HAP-1 (cell line): Measurements from ENCODE around the gene CTSW.

ENCODE experiments used
- DNase-seq, 2 experiments: peaks; one replicate each; pipeline ENCODE4 v3.0.0-alpha.2; 2016 to 2020; ENCODE audit warnings: low spot score in 2 of 2
- H3K27me3 ChIP-seq: fragments of 250-450 bp; sonication (Bioruptor Pico); 2 replicates; pipeline ENCODE4 v1.5.1; 2020; ENCODE audit warnings: low read depth, mild to moderate bottlenecking, moderate library complexity
- H3K36me3 ChIP-seq: fragments of 250-450 bp; sonication (Bioruptor Pico); replicated peaks from 2 replicates; pipeline ENCODE4 v1.5.1; 2020; ENCODE audit warnings: mild to moderate bottlenecking
- H3K4me1 ChIP-seq: fragments of 250-450 bp; sonication (Bioruptor Pico); 2 replicates; pipeline ENCODE4 v1.5.1; 2020; ENCODE audit warnings: mild to moderate bottlenecking
- H3K4me3 ChIP-seq: fragments of 250-450 bp; sonication (Bioruptor Pico); 2 replicates; pipeline ENCODE4 v1.5.1; 2020; ENCODE audit warnings: mild to moderate bottlenecking, moderate library complexity
- H3K9me3 ChIP-seq: fragments of 250-450 bp; sonication (Bioruptor Pico); 2 replicates; pipeline ENCODE4 v1.5.1; 2020; ENCODE audit warnings: mild to moderate bottlenecking, moderate library complexity
- in situ Hi-C: fragments of 300-500 bp; cut with MboI; formaldehyde crosslinking; loops from 3 replicates; pipeline ENCODE4 v1.14.3; 2020; ENCODE audit warnings: low sequenced_read_pairs, inconsistent platforms, mixed read lengths

Gene CTSW

GRCh38 chr11:65851083-65851579, 28.5 kb upstream of the CTSW start:
- H3K4me1 ChIP-seq, result no peaks in the 10 kb centered on the region; the same call in 1 of the 2 replicates
- peaks cover 8% of the 10 kb centered on the region for H3K9me3 ChIP-seq
- no peaks in the 10 kb centered on the region for H3K27me3 ChIP-seq
- H3K36me3 ChIP-seq, result peaks cover 46% of the 10 kb centered on the region
- peak in 1 of 2 experiments; percentile 60 for DNase-seq
- no peak overlapping the region for H3K4me3 ChIP-seq
- in situ Hi-C loops, result no loop called here

- Histone ChIP-seq H3K27me3 (no peaks in the 10 kb centered on the region), H3K36me3 (peaks cover 54% of the 10 kb centered on the region), H3K9me3 (peaks cover 8% of the 10 kb centered on the region), H3K4me1 (peaks cover 4% of the 10 kb centered on the region; the same call in 1 of the 2 replicates), H3K4me3 (no peak overlapping the region)
- in situ Hi-C loops, result no loop called here
- DNase-seq, result no peak
Observed at GRCh38 chr11:65851811-65852507, 27.7 kb upstream of the CTSW start.

GRCh38 chr11:65852508-65853245, 27.0 kb upstream of the CTSW start:
- no peak for DNase-seq
- Histone ChIP-seq H3K4me1 (peaks cover 4% of the 10 kb centered on the region; the same call in 1 of the 2 replicates), H3K4me3 (no peak overlapping the region), H3K36me3 (peaks cover 60% of the 10 kb centered on the region), H3K27me3 (no peaks in the 10 kb centered on the region), H3K9me3 (peaks cover 8% of the 10 kb centered on the region)
- in situ Hi-C loops, result no loop called here

- in situ Hi-C loops, result no loop called here
- Histone ChIP-seq H3K4me1 (peaks cover 4% of the 10 kb centered on the region; the same call in 1 of the 2 replicates), H3K27me3 (no peaks in the 10 kb centered on the region), H3K4me3 (no peak overlapping the region), H3K9me3 (peaks cover 8% of the 10 kb centered on the region), H3K36me3 (peaks cover 60% of the 10 kb centered on the region)
- DNase-seq, result no peak
Observed at GRCh38 chr11:65853246-65853979, 26.2 kb upstream of the CTSW start.

- in situ Hi-C loops, result no loop called here
- DNase-seq, result no peak
- Histone ChIP-seq H3K36me3 (peaks cover 60% of the 10 kb centered on the region), H3K4me1 (peaks cover 4% of the 10 kb centered on the region; the same call in 1 of the 2 replicates), H3K9me3 (peaks cover 8% of the 10 kb centered on the region), H3K4me3 (no peak overlapping the region), H3K27me3 (no peaks in the 10 kb centered on the region)
Observed at GRCh38 chr11:65854161-65854592, 25.5 kb upstream of the CTSW start.

GRCh38 chr11:65854852-65855837, 24.5 kb upstream of the CTSW start:
- H3K4me3 ChIP-seq, result no peak overlapping the region
- in situ Hi-C loops, result no loop called here
- H3K9me3 ChIP-seq, result peaks cover 8% of the 10 kb centered on the region

GRCh38 chr11:65855927-65856363, 23.7 kb upstream of the CTSW start:
- H3K4me1 ChIP-seq, result peaks cover 9% of the 10 kb centered on the region; the same call in 1 of the 2 replicates
- no peaks in the 10 kb centered on the region for H3K27me3 ChIP-seq
- peaks cover 8% of the 10 kb centered on the region for H3K9me3 ChIP-seq
- DNase-seq, result no peak
- H3K36me3 ChIP-seq, result peaks cover 63% of the 10 kb centered on the region
- in situ Hi-C loops, result no loop called here
- peak overlapping the region; percentile 96 for H3K4me3 ChIP-seq

More at GRCh38 chr11:65854852-65855837, 24.5 kb upstream of the CTSW start:
- Histone ChIP-seq H3K4me1 (peaks cover 9% of the 10 kb centered on the region; the same call in 1 of the 2 replicates), H3K36me3 (peaks cover 60% of the 10 kb centered on the region), H3K27me3 (no peaks in the 10 kb centered on the region)
- no peak for DNase-seq

- in situ Hi-C loops, result no loop called here
- Histone ChIP-seq H3K4me1 (peaks cover 9% of the 10 kb centered on the region; the same call in 1 of the 2 replicates), H3K4me3 (peak overlapping the region; percentile 96), H3K36me3 (peaks cover 61% of the 10 kb centered on the region), H3K27me3 (no peaks in the 10 kb centered on the region), H3K9me3 (no peaks in the 10 kb centered on the region)
- DNase-seq, result peak; percentile 47 to 84
Observed at GRCh38 chr11:65856689-65857499, 22.7 kb upstream of the CTSW start.

GRCh38 chr11:65857500-65857852, 22.2 kb upstream of the CTSW start:
- in situ Hi-C loops, result no loop called here
- Histone ChIP-seq H3K4me3 (peak overlapping the region; percentile 96), H3K4me1 (peaks cover 9% of the 10 kb centered on the region; the same call in 1 of the 2 replicates), H3K36me3 (peaks cover 62% of the 10 kb centered on the region), H3K27me3 (no peaks in the 10 kb centered on the region), H3K9me3 (no peaks in the 10 kb centered on the region)
- DNase-seq, result peak in 1 of 2 experiments; percentile 64

- H3K27me3 ChIP-seq, result no peaks in the 10 kb centered on the region
- H3K4me3 ChIP-seq, result peak within 1 kb of the TSS; percentile 96
- peak; percentile 94 to 98 for DNase-seq
- H3K4me1 ChIP-seq, result peaks cover 9% of the 10 kb centered on the region; the same call in 1 of the 2 replicates
- in situ Hi-C loops, result no loop called here
- H3K9me3 ChIP-seq, result no peaks in the 10 kb centered on the region
- peaks cover 64% of the 10 kb centered on the region for H3K36me3 ChIP-seq
Observed at GRCh38 chr11:65857853-65858680, 21.6 kb upstream of the CTSW start, which contains the start of gene CFL1. CFL1 (minus strand) TSS chr11:65858180; CDS start chr11:65858099, 81 bp downstream.

- in situ Hi-C loops, result no loop called here
- H3K4me1 ChIP-seq, result peaks cover 9% of the 10 kb centered on the region; the same call in 1 of the 2 replicates
Observed at GRCh38 chr11:65858681-65859087, 21.0 kb upstream of the CTSW start.

More at GRCh38 chr11:65858681-65859087, 21.0 kb upstream of the CTSW start:
- no peak for DNase-seq
- Histone ChIP-seq H3K27me3 (no peaks in the 10 kb centered on the region), H3K36me3 (peaks cover 62% of the 10 kb centered on the region), H3K9me3 (no peaks in the 10 kb centered on the region), H3K4me3 (peak overlapping the region; percentile 96)
